HepG2 (cell line): ENCODE data around the gene PRKN. TPM values are rescaled to one million over a fixed set of nuclear protein-coding genes. Genes with fewer than 3 reads are reported as not detected.

Experiments
- ATAC-seq: fragments of 200-7000 bp; cut with Tn5 transposase; 3 replicates; pipeline ENCODE4 v1.9.1; 2020; ENCODE audit warnings: mild to moderate bottlenecking, moderate library complexity
- BruUV-seq: library from RNA; stranded (reverse); fragments of 400-500 nt; replicated peaks from 2 replicates; lab custom pipeline; 2021; lab: Mats Ljungman, UMichigan
- CTCF ChIA-PET: fragments of 300-600 bp; formaldehyde crosslinking; extraction: SDS; loops from one replicate; lab custom pipeline; 2021; ENCODE audit warnings: low total read pairs, inconsistent platforms, low intra/inter-chr PET ratio; lab: Yijun Ruan, JAX
- POLR2A ChIA-PET: fragments of 350-600 bp; sonication (Branson Sonifier 250); formaldehyde crosslinking; loops from one replicate; lab custom pipeline; 2020; ENCODE audit warnings: antibody characterized with exemption, inconsistent platforms; lab: Yijun Ruan, JAX
- DNase-seq: peaks from one replicate; pipeline ENCODE4 v3.0.0-alpha.2; 2015; ENCODE audit warnings: low spot score
- FAIRE-seq: peaks from 3 replicates; lab custom pipeline; 2011; peaks lifted over from hg19 to GRCh38; lab: Jason Lieb, UNC
- H2AFZ ChIP-seq: one replicate; pipeline ENCODE4 v1.6.1; 2011; ENCODE audit warnings: low read length, inconsistent platforms
- H3K27ac ChIP-seq: fragments of 300-600 bp; 3 replicates; pipeline ENCODE4 v1.8.0; 2011; ENCODE audit warnings: mixed run types, mild to moderate bottlenecking, mixed read lengths, low read length, inconsistent platforms; ENCODE audit not compliant: insufficient read depth; ENCODE audit errors: extremely low read length
- H3K27me3 ChIP-seq, 2 experiments: fragments of 200-600 bp in 1 of 2; 2 replicates in 1 of 2; 3 replicates in 1 of 2; pipeline versions ENCODE4 v1.6.0 to v1.8.0; 2011; ENCODE audit warnings: low read length in 2 of 2, mild to moderate bottlenecking in 2 of 2, moderate library complexity in 2 of 2, inconsistent platforms in 1 of 2; ENCODE audit not compliant: insufficient read depth in 2 of 2, control insufficient read depth in 1 of 2
- H3K36me3 ChIP-seq, 2 experiments: fragments of 200-600 bp in 1 of 2; replicated peaks in 1 of 2; 2 replicates in 1 of 2; 3 replicates in 1 of 2; pipeline versions ENCODE4 v1.5.1 to v1.8.0; 2011; ENCODE audit warnings: low read length in 2 of 2, inconsistent platforms in 1 of 2; ENCODE audit not compliant: insufficient read depth in 2 of 2, control insufficient read depth in 1 of 2
- H3K4me1 ChIP-seq: 2 replicates; pipeline ENCODE4 v1.5.1; 2012; ENCODE audit warnings: low read length, inconsistent platforms; ENCODE audit not compliant: insufficient read depth
- H3K4me2 ChIP-seq: 2 replicates; pipeline ENCODE4 v1.6.0; 2011; ENCODE audit warnings: low read depth, low read length, inconsistent platforms
- H3K4me3 ChIP-seq, 3 experiments: fragments of 200-600 bp in 1 of 3; sonication (generic), shearing (Covaris generic) in 1 of 3; replicated peaks in 1 of 3; 2 replicates each; pipeline ENCODE4 v1.5.1; 2011 to 2016; ENCODE audit warnings: low read length in 3 of 3, inconsistent platforms in 2 of 3, low read depth in 2 of 3, mild to moderate bottlenecking in 2 of 3, control low read depth in 1 of 3, mixed read lengths in 1 of 3; ENCODE audit not compliant: insufficient read depth in 1 of 3
- H3K79me2 ChIP-seq: one replicate; pipeline ENCODE4 v1.6.1; 2011; ENCODE audit warnings: low read length, inconsistent platforms; ENCODE audit not compliant: insufficient read depth
- H3K9ac ChIP-seq: 2 replicates; pipeline ENCODE4 v1.6.0; 2011; ENCODE audit warnings: mild to moderate bottlenecking, low read depth, low read length, inconsistent platforms; ENCODE audit not compliant: insufficient read depth
- H3K9me3 ChIP-seq: 2 replicates; pipeline ENCODE4 v1.5.1; 2012; ENCODE audit warnings: mild to moderate bottlenecking, low read length
- H4K20me1 ChIP-seq: 2 replicates; pipeline ENCODE4 v1.6.0; 2011; ENCODE audit warnings: inconsistent platforms, mild to moderate bottlenecking, low read length, moderate library complexity; ENCODE audit not compliant: insufficient read depth
- CBX5 ChIP-seq: sonication (generic); formaldehyde crosslinking; IDR thresholded peaks from 2 replicates; pipeline ENCODE4 v1.4.0; 2020; ENCODE audit warnings: missing genetic modification reagents, borderline replicate concordance
- GTF2F1 ChIP-seq: fragments of 150-350 bp; IDR thresholded peaks from 2 replicates; pipeline ENCODE4 v1.6.1; 2014; ENCODE audit warnings: low read length
- HDAC2 ChIP-seq: sonication (generic); formaldehyde crosslinking; IDR thresholded peaks from 2 replicates; pipeline ENCODE4 v1.4.0; 2020; ENCODE audit warnings: missing genetic modification reagents
- RFXAP ChIP-seq: sonication (generic); formaldehyde crosslinking; IDR thresholded peaks from 2 replicates; pipeline ENCODE4 v1.4.0; 2020; ENCODE audit warnings: missing genetic modification reagents, borderline replicate concordance
- SNAI1 ChIP-seq: sonication (generic); formaldehyde crosslinking; IDR thresholded peaks from 2 replicates; pipeline ENCODE4 v1.5.0; 2020; ENCODE audit warnings: mild to moderate bottlenecking, missing genetic modification reagents, borderline replicate concordance
- TAF1 ChIP-seq: sonication (generic); formaldehyde crosslinking; IDR thresholded peaks from 2 replicates; pipeline ENCODE4 v1.4.0; 2020; ENCODE audit warnings: missing genetic modification reagents
- TOE1 ChIP-seq: sonication (generic); formaldehyde crosslinking; IDR thresholded peaks from 2 replicates; pipeline ENCODE4 v1.4.0; 2020; ENCODE audit warnings: mild to moderate bottlenecking, missing genetic modification reagents
- ZBTB8A ChIP-seq: sonication (generic); formaldehyde crosslinking; IDR thresholded peaks from 2 replicates; pipeline ENCODE4 v1.4.0; 2020; ENCODE audit warnings: mild to moderate bottlenecking, low read depth, missing genetic modification reagents, borderline replicate concordance
- ZKSCAN8 ChIP-seq: IDR thresholded peaks from 2 replicates; pipeline ENCODE4 v1.6.1; 2016; ENCODE audit warnings: borderline replicate concordance, missing genetic modification reagents, missing compliant biosample characterization
- ZNF547 ChIP-seq: sonication (generic); formaldehyde crosslinking; IDR thresholded peaks from 2 replicates; pipeline ENCODE4 v1.5.1; 2020; ENCODE audit warnings: mild to moderate bottlenecking, missing genetic modification reagents
- ZNF605 ChIP-seq: sonication (generic); formaldehyde crosslinking; IDR thresholded peaks from 2 replicates; pipeline ENCODE4 v1.8.0; 2022; ENCODE audit warnings: mild to moderate bottlenecking, missing genetic modification reagents
- ZNF713 ChIP-seq: sonication (generic); formaldehyde crosslinking; IDR thresholded peaks from 2 replicates; pipeline ENCODE4 v1.4.0; 2020; ENCODE audit warnings: mild to moderate bottlenecking, missing genetic modification reagents
- WGBS: methylation state at CpG from one replicate; pipeline ENCODE4 v1.1.6; 2017; ENCODE audit warnings: low lambda C conversion rate; 5-methylcytosine and 5-hydroxymethylcytosine counted together
- in situ Hi-C: cut with HindIII; loops from 2 replicates; pipeline ENCODE4 v1.10.0; 2017; ENCODE audit warnings: low pct_unique_long_range_greater_than_20kb; ENCODE audit not compliant: extremely low pct_ligation_motif_present
- intact Hi-C: fragments of 100-400 bp; cut with micrococcal nuclease; formaldehyde crosslinking; loops from one replicate; pipeline ENCODE4 v1.10.0; 2022; ENCODE audit not compliant: unreplicated experiment
- polyA plus RNA-seq, 8 experiments: library from polyadenylated mRNA; depleted of rRNA in 3 of 8; stranded (reverse) in 7 of 8; unstranded in 1 of 8; fragments of >200 nt; fragmentation: Illumina TruSeq in 4 of 8; extraction: Trizol in 4 of 8; gene quantifications; 2 replicates each; pipeline versions ENCODE4 v1.2.1 to v1.2.3, GENCODE V29; 2011 to 2016; ENCODE audit warnings: low read depth in 4 of 8, missing spikeins in 1 of 8, mixed read lengths in 1 of 8; ENCODE audit not compliant: insufficient read depth in 1 of 8
- total RNA-seq, 5 experiments: library from RNA; depleted of rRNA; stranded (reverse); fragments of >200 nt; fragmentation: Illumina TruSeq; extraction: Trizol; gene quantifications; 2 replicates each; pipeline ENCODE4 v1.2.3, GENCODE V29; 2016; ENCODE audit warnings: low read depth in 1 of 5

Gene PRKN
- total and polyA plus RNA-seq, 2 of the 13 experiments (the other 11 are each of a cell fraction or from before 2014, with no cell fraction given): 0.31 to 0.44 TPM

GRCh38 chr6:162230147-162230752 is 497.3 kb downstream of the PRKN start:
- intact Hi-C loops: no loop called here
- Histone ChIP-seq H3K4me1 (no peaks in the 10 kb centered on the region), H3K79me2 (no peaks in the 10 kb centered on the region), H3K9ac (no peak overlapping the region), H3K4me2 (no peak overlapping the region), H3K9me3 (no peaks in the 10 kb centered on the region; the same call in 1 of the 2 replicates), H3K27ac (no peak overlapping the region), H4K20me1 (no peaks in the 10 kb centered on the region), H3K4me3 (no peak overlapping the region), H3K27me3 (no peaks in the 10 kb centered on the region), H3K36me3 (no peaks in the 10 kb centered on the region), H2AFZ (no peak overlapping the region)
- in situ Hi-C loops: no loop called here
- no peak for TF ChIP-seq ZBTB8A (CRISPR knock-in tag)
- ChIA-PET CTCF (no interaction called here), POLR2A (no interaction called here)
- no peak for ATAC-seq
- no peak for DNase-seq
- no peak for FAIRE-seq
- whole genome bisulfite sequencing: 0% methylated on average over 1 of the region's 1 CpG
- no TSS peak for BruUV-seq

- in situ Hi-C loops (no loop called here), intact Hi-C loops (no loop called here)
- no peak for TF ChIP-seq SNAI1
- TF ChIP-seq RFXAP (CRISPR knock-in tag): no peak
- no peak for TF ChIP-seq ZKSCAN8 (CRISPR knock-in tag)
- no peak for TF ChIP-seq GTF2F1
- TF ChIP-seq TOE1: no peak
- no peak for TF ChIP-seq ZNF713
- no peak for TF ChIP-seq HDAC2 (CRISPR knock-in tag)
- no peak for TF ChIP-seq ZNF547 (CRISPR knock-in tag)
- TF ChIP-seq ZNF605: no peak
- no peak for TF ChIP-seq CBX5
- no peak for TF ChIP-seq TAF1 (CRISPR knock-in tag)
- ChIA-PET CTCF (no interaction called here), POLR2A (no interaction called here)
- no peaks in the 10 kb centered on the region for H3K4me1 ChIP-seq
- no peak overlapping the region for H3K27ac ChIP-seq
- no peak overlapping the region for H2AFZ ChIP-seq
- 84% methylated on average over 2 of the region's 2 CpGs for whole genome bisulfite sequencing
- H3K4me3 ChIP-seq: no peak overlapping the region
- ATAC-seq (no peak), DNase-seq (no peak), FAIRE-seq (no peak)
- H3K4me2 ChIP-seq: no peak overlapping the region
- no peaks in the 10 kb centered on the region; the same call in 1 of the 2 replicates for H3K9me3 ChIP-seq
- H3K9ac ChIP-seq: no peak overlapping the region
- no peaks in the 10 kb centered on the region for H3K36me3 ChIP-seq
- no peaks in the 10 kb centered on the region for H3K79me2 ChIP-seq
- H3K27me3 ChIP-seq: no peaks in the 10 kb centered on the region
- BruUV-seq: no TSS peak
- H4K20me1 ChIP-seq: no peaks in the 10 kb centered on the region
These were observed 498.5 kb downstream of the PRKN start for GRCh38 chr6:162229093-162229492.
